Thymus (tissue), 11 donors: ENCODE results near the gene HAGH. TPM values are rescaled to one million over a fixed set of nuclear protein-coding genes. Genes with fewer than 3 reads are reported as not detected.

Experiments
- DNase-seq, 9 donors: peaks; one replicate each; pipeline ENCODE4 v3.0.0-alpha.2; 2013; ENCODE audit warnings: low spot score in 9 of 9, low read depth in 6 of 9, missing footprints in 1 of 9
- H3K27ac ChIP-seq, 2 donors: one replicate each; pipeline ENCODE4 v1.5.1; 2013; ENCODE audit warnings: control low read depth in 1 of 2, low read depth in 1 of 2, low read length in 1 of 2, mild to moderate bottlenecking in 1 of 2, moderate library complexity in 1 of 2
- H3K27me3 ChIP-seq, 2 donors: one replicate each; pipeline ENCODE4 v1.5.1; 2013; ENCODE audit warnings: low read length in 1 of 2; ENCODE audit not compliant: control insufficient read depth in 2 of 2, insufficient read depth in 1 of 2
- H3K36me3 ChIP-seq, 2 donors: one replicate each; pipeline ENCODE4 v1.5.1; 2013; ENCODE audit warnings: low read length in 1 of 2, mild to moderate bottlenecking in 1 of 2, moderate library complexity in 1 of 2; ENCODE audit not compliant: control insufficient read depth in 2 of 2, insufficient read depth in 2 of 2
- H3K4me1 ChIP-seq, 2 donors: one replicate each; pipeline ENCODE4 v1.5.1; 2013; ENCODE audit warnings: low read length in 2 of 2; ENCODE audit not compliant: control insufficient read depth in 2 of 2, insufficient read depth in 2 of 2
- H3K4me3 ChIP-seq, 2 donors: one replicate each; pipeline ENCODE4 v1.5.1; 2013; ENCODE audit warnings: low read length in 2 of 2, control low read depth in 1 of 2, mild to moderate bottlenecking in 1 of 2
- H3K9me3 ChIP-seq, 2 donors: one replicate each; pipeline ENCODE4 v1.5.1; 2013; ENCODE audit warnings: low read length in 1 of 2, mild to moderate bottlenecking in 1 of 2; ENCODE audit not compliant: control insufficient read depth in 2 of 2, insufficient read depth in 1 of 2
- WGBS: extraction: QIAGEN DNeasy Blood & Tissue Kit; methylation state at CpG from one replicate; pipeline ENCODE4 v1.1.7; 2013; 5-methylcytosine and 5-hydroxymethylcytosine counted together
- polyA plus RNA-seq: library from polyadenylated mRNA; stranded (reverse); fragments of 200-250 nt; gene quantifications from one replicate; pipeline ENCODE4 v1.2.3, GENCODE V29; 2013
- total RNA-seq: library from RNA; stranded (reverse); fragments of 120-200 nt; gene quantifications from one replicate; pipeline ENCODE4 v1.2.4, GENCODE V29; 2013
- donor health status: healthy.

HAGH gene
- total and polyA plus RNA-seq, 2 donors = 51.6 to 69.5 TPM

- no peak for DNase-seq
- Histone ChIP-seq H3K4me3 (no peak overlapping the region), H3K9me3 (no peaks in the 10 kb centered on the region), H3K27ac (no peak overlapping the region), H3K27me3 (no peaks in the 10 kb centered on the region), H3K36me3 (peaks cover 77 to 94% of the 10 kb centered on the region in 2 donors), H3K4me1 (no peaks in the 10 kb centered on the region)
- 98% methylated on average over 21 of the region's 21 CpGs for WGBS
These were observed 61.7 kb downstream of the HAGH start for GRCh38 chr16:1764971-1765370.

GRCh38 chr16:1763521-1764511 lies 62.8 kb downstream of the HAGH start:
- Histone ChIP-seq H3K9me3 (no peaks in the 10 kb centered on the region), H3K27ac (no peak overlapping the region), H3K4me3 (no peak overlapping the region), H3K27me3 (no peaks in the 10 kb centered on the region), H3K36me3 (peaks cover 74 to 95% of the 10 kb centered on the region in 2 donors), H3K4me1 (no peaks in the 10 kb centered on the region)
- no peak for DNase-seq
- WGBS = 93% methylated on average over 81 of the region's 81 CpGs

DNA sequence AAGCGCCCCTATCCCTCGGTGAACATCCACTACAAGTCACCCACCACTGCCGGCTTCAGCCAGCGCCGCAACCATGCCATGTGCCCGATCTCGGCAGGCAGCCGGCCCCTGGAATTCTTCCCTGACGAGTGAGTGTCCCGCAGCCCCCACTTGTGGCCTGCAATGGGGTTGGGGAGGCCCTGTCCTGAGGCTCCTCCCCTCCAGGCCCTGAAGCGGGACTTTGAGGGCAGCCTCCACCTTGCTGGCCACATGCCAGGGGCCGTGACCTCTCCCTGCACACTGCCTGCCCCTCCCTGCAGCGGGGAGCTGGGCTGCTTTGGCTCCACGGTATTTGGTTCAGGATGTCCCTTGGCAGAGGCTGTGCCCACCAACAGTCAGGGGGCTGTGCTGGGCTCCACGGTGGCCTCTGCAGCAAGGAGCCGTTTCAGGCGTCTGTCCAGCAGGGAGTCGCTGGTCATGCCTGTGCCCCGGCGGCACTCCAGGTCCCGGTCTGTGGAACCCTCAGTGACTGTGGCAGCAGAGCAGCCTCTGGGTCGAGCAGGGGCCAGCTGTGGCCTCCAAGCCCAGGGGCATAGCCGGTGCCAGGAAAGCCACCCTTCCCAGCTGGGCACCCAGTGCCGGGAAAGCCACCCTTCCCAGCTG lies 63.6 kb downstream of the HAGH start:
- Histone ChIP-seq H3K9me3 (no peaks in the 10 kb centered on the region), H3K27me3 (no peaks in the 10 kb centered on the region), H3K36me3 (peaks cover 73 to 94% of the 10 kb centered on the region in 2 donors), H3K27ac (no peak overlapping the region), H3K4me3 (no peak overlapping the region), H3K4me1 (no peaks in the 10 kb centered on the region)
- DNase-seq = no peak
- 98% methylated on average over 24 of the region's 24 CpGs for WGBS

DNA sequence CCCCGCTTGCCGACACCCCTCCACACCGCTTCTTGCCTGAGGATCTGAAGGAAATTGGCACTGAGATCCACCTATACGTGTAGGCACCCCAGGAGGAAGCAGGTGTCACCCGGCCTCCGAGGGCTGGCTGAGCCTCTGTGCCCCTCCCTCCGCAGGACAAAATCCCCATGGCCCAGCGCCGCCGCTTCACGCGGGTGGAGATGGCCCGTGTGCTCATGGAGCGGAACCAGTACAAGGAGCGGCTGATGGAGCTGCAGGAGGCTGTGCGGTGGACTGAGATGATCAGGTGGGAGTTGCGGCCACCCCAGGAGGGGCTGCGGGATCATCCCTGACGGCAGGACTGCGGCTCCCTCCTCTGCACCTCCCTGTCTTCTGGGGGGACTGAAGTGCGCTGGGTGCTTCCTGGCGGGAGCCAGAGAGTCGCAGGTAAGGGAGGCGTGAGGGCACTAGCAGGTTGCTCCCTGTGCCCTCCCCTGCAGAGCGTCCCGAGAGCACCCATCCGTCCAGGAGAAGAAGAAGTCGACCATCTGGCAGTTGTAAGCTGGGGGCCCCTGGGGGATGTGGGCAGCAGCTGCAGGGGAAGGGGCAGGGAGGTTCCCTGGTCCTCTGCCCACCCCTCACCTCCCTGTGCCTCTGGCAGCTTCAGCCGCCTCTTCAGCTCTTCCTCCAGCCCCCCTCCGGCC lies 64.3 kb downstream of the HAGH start:
- Histone ChIP-seq H3K36me3 (peaks cover 70 to 94% of the 10 kb centered on the region in 2 donors), H3K27me3 (no peaks in the 10 kb centered on the region), H3K9me3 (no peaks in the 10 kb centered on the region), H3K4me3 (no peak overlapping the region), H3K4me1 (no peaks in the 10 kb centered on the region), H3K27ac (no peak overlapping the region)
- WGBS = 98% methylated on average over 30 of the region's 30 CpGs
- DNase-seq = no peak

DNA sequence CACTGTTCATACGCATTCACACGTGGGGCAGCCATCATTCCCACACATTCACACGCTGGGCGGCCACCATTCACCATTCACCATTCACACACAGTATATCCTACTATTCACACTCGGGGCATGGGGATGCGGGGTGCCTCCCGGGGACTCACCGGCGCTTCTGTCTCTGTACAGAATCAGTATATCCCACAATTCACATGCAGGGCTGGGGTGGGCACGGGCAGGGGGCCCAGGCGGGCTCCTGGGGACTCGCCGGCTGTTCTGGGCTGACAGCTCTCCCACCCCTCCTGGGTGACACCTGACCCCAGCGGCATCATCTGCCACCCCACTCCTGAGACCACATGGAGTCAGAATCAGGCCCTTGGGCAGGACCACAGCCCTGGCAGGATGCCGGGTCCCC lies 64.9 kb downstream of the HAGH start:
- H3K9me3 ChIP-seq = no peaks in the 10 kb centered on the region
- peaks cover 64 to 88% of the 10 kb centered on the region in 2 donors for H3K36me3 ChIP-seq
- 98% methylated on average over 15 of the region's 15 CpGs for WGBS
- no peak overlapping the region for H3K4me3 ChIP-seq
- H3K4me1 ChIP-seq = no peaks in the 10 kb centered on the region
- no peaks in the 10 kb centered on the region for H3K27me3 ChIP-seq
- no peak for DNase-seq
- H3K27ac ChIP-seq = no peak overlapping the region

GRCh38 chr16:1760911-1761310 lies 65.7 kb downstream of the HAGH start:
- peaks cover 59 to 80% of the 10 kb centered on the region in 2 donors for H3K36me3 ChIP-seq
- no peak overlapping the region for H3K27ac ChIP-seq
- no peaks in the 10 kb centered on the region for H3K9me3 ChIP-seq
- H3K4me1 ChIP-seq = no peaks in the 10 kb centered on the region
- no peaks in the 10 kb centered on the region for H3K27me3 ChIP-seq
- no peak for DNase-seq
- no peak overlapping the region for H3K4me3 ChIP-seq
- WGBS = 94% methylated on average over 15 of the region's 15 CpGs

- H3K36me3 ChIP-seq = peaks cover 52 to 72% of the 10 kb centered on the region in 2 donors
- 99% methylated on average over 21 of the region's 21 CpGs for WGBS
- H3K27ac ChIP-seq = no peak overlapping the region
- DNase-seq = no peak
- H3K4me3 ChIP-seq = no peak overlapping the region
- H3K9me3 ChIP-seq = no peaks in the 10 kb centered on the region
- no peaks in the 10 kb centered on the region for H3K4me1 ChIP-seq
- H3K27me3 ChIP-seq = no peaks in the 10 kb centered on the region
These were observed 67.1 kb downstream of the HAGH start for GRCh38 chr16:1759511-1759910.

DNA sequence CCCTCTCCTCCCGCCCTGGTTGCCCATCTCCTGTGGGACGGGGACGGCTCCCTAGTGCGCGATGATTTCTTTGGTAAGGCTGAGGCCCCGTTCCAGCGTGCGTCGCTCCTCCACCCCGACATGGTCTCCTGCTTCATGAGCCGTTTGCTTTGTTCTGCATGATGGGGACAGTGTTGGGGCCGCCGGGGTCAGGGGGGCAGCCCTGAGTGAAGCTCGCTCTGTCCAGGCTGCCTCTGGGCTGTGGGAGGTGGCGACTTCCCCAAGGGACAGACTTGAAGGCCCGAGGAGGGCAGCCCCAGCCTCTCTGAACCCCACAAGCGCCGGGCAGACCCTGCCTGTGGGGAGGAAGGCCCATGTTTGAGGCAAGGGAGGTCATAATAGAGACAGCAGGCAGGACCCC lies 67.7 kb downstream of the HAGH start:
- Histone ChIP-seq H3K27me3 (no peaks in the 10 kb centered on the region), H3K4me3 (no peak overlapping the region), H3K36me3 (peaks cover 50 to 71% of the 10 kb centered on the region in 2 donors), H3K9me3 (no peaks in the 10 kb centered on the region), H3K27ac (no peak overlapping the region), H3K4me1 (no peaks in the 10 kb centered on the region)
- 97% methylated on average over 18 of the region's 18 CpGs for WGBS
- no peak for DNase-seq
